PFSK-1 (cell line): Measurements from ENCODE around the gene C1QTNF2.

Experiments used
- POLR2AphosphoS5 ChIP-seq: IDR thresholded peaks from 2 replicates; pipeline ENCODE4 v1.6.1; 2012; ENCODE audit warnings: low read depth, mild to moderate bottlenecking, control low read depth, low read length, moderate library complexity
- SIN3A ChIP-seq: IDR thresholded peaks from 2 replicates; pipeline ENCODE4 v1.6.1; 2012; ENCODE audit warnings: mild to moderate bottlenecking, low read length, moderate library complexity, borderline replicate concordance; ENCODE audit not compliant: insufficient read depth
- TAF1 ChIP-seq: IDR thresholded peaks from 2 replicates; pipeline ENCODE4 v1.6.1; 2012; ENCODE audit warnings: low read length, control low read depth, borderline replicate concordance; ENCODE audit not compliant: insufficient read depth
- TF ChIP-seq, protein P1 (sequence below), 2 experiments: IDR thresholded peaks; 2 replicates each; pipeline versions ENCODE4 v1.6.1 to v1.8.0; 2011 to 2012; ENCODE audit warnings: low read depth in 2 of 2, low read length in 2 of 2, control low read depth in 1 of 2, inconsistent platforms in 1 of 2, mild to moderate bottlenecking in 1 of 2, moderate library complexity in 1 of 2; ENCODE audit not compliant: insufficient read depth in 1 of 2

- TF ChIP-seq, protein P1, sequence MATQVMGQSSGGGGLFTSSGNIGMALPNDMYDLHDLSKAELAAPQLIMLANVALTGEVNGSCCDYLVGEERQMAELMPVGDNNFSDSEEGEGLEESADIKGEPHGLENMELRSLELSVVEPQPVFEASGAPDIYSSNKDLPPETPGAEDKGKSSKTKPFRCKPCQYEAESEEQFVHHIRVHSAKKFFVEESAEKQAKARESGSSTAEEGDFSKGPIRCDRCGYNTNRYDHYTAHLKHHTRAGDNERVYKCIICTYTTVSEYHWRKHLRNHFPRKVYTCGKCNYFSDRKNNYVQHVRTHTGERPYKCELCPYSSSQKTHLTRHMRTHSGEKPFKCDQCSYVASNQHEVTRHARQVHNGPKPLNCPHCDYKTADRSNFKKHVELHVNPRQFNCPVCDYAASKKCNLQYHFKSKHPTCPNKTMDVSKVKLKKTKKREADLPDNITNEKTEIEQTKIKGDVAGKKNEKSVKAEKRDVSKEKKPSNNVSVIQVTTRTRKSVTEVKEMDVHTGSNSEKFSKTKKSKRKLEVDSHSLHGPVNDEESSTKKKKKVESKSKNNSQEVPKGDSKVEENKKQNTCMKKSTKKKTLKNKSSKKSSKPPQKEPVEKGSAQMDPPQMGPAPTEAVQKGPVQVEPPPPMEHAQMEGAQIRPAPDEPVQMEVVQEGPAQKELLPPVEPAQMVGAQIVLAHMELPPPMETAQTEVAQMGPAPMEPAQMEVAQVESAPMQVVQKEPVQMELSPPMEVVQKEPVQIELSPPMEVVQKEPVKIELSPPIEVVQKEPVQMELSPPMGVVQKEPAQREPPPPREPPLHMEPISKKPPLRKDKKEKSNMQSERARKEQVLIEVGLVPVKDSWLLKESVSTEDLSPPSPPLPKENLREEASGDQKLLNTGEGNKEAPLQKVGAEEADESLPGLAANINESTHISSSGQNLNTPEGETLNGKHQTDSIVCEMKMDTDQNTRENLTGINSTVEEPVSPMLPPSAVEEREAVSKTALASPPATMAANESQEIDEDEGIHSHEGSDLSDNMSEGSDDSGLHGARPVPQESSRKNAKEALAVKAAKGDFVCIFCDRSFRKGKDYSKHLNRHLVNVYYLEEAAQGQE (IDR thresholded peaks at IDR 0.05; ENCODE audit: insufficient read depth in 1 of 2, low read depth in 2 of 2, low read length in 2 of 2), result no peak
- TF ChIP-seq POLR2AphosphoS5 (no peak), TAF1 (no peak), SIN3A (no peak)
Observed at GRCh38 chr5:160330212-160330611, 40.2 kb downstream of the C1QTNF2 start.
